Vagina (tissue), 2 donors: ENCODE data around the gene CEP170B.

Source experiments
- POLR2A ChIP-seq, 2 donors: fragments of 450-650 bp; IDR thresholded peaks; one replicate each; pipeline ENCODE4 v1.6.1; 2017; ENCODE audit warnings: antibody characterized with exemption in 2 of 2, mild to moderate bottlenecking in 2 of 2, moderate library complexity in 2 of 2
- TF ChIP-seq, protein P1 (sequence below), 3 experiments: fragments of 450-650 bp in 2 of 3; fragments of 200-600 bp in 1 of 3; sonication (generic) in 1 of 3; IDR thresholded peaks; one replicate each; pipeline ENCODE4 v1.5.1; 2017 to 2019; ENCODE audit warnings: antibody characterized with exemption in 3 of 3, mild to moderate bottlenecking in 2 of 3, moderate library complexity in 2 of 3

DNA sequence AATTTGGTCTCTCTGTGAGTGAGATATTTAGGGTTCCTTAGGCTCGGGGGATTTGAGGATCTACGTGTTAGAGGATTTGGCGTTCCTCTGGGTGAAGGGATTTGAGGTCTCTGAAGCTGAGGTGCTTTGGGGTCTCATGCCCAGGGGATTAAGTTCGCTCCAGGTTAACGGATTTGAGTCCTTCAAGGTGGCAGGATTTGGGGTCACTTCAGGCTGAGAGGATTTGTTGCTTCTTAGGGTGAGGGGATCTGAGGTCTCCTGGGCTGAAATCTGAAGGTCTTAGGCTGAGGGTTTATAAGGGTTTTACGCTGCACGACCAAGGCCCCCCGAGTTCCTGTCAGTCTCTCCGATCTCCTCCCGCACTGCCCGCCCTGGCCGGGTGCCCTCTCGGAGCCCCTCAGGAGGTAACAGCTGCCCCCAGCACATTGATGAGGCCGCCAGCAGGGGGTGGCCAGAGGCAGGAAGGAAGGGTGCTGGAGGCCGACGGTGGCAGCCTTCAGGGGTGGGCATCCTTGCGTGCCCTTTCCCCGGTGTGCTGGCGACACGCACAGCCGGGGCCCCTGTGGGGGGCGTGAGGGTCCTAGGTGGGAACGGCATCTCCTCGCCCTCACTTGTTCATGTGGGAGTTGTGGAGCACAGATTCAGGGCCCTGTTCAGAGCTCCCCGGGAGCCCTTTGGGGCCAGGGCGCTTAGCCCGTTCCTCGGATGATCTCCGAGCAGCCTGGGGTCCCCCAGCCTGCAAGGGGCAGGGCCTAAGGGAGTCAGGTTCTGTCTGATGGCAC is 14.3 kb downstream of the CEP170B start:
- TF ChIP-seq, protein P1, sequence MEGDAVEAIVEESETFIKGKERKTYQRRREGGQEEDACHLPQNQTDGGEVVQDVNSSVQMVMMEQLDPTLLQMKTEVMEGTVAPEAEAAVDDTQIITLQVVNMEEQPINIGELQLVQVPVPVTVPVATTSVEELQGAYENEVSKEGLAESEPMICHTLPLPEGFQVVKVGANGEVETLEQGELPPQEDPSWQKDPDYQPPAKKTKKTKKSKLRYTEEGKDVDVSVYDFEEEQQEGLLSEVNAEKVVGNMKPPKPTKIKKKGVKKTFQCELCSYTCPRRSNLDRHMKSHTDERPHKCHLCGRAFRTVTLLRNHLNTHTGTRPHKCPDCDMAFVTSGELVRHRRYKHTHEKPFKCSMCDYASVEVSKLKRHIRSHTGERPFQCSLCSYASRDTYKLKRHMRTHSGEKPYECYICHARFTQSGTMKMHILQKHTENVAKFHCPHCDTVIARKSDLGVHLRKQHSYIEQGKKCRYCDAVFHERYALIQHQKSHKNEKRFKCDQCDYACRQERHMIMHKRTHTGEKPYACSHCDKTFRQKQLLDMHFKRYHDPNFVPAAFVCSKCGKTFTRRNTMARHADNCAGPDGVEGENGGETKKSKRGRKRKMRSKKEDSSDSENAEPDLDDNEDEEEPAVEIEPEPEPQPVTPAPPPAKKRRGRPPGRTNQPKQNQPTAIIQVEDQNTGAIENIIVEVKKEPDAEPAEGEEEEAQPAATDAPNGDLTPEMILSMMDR (IDR thresholded peaks at IDR 0.05), result no peak
- no peak for TF ChIP-seq POLR2A (IDR thresholded peaks at IDR 0.05)
